ENCODE results near the gene BMPER.

GRCh38 chr7:34084651-34085050 is 179.3 kb downstream of the BMPER start:
- no peak for TF ChIP-seq POLR2A (IDR thresholded peaks at IDR 0.05)
- TF ChIP-seq POLR2AphosphoS5 (IDR thresholded peaks at IDR 0.05): no peak
- TF ChIP-seq CTCF (IDR thresholded peaks at IDR 0.05): no peak
- TF ChIP-seq EP300 (IDR thresholded peaks at IDR 0.05): no peak
